Endothelial cell of umbilical vein (primary cell): ENCODE measurements around the gene MCM5.

Experiments
- EZH2 ChIP-seq: IDR thresholded peaks from 2 replicates; pipeline ENCODE4 v1.6.1; 2012; ENCODE audit warnings: borderline replicate concordance, low read depth, mild to moderate bottlenecking, moderate library complexity, low read length, inconsistent platforms; ENCODE audit not compliant: severe bottlenecking
- FOS ChIP-seq: IDR thresholded peaks from 2 replicates; pipeline ENCODE4 v1.6.1; 2011; ENCODE audit warnings: mild to moderate bottlenecking, low read length, moderate library complexity, borderline replicate concordance; ENCODE audit not compliant: insufficient read depth
- GATA2 ChIP-seq: IDR thresholded peaks from 2 replicates; pipeline ENCODE4 v1.7.0; 2011; ENCODE audit warnings: low read depth, mild to moderate bottlenecking, moderate library complexity, mixed read lengths, low read length; ENCODE audit not compliant: insufficient read length, insufficient read depth
- JUN ChIP-seq: IDR thresholded peaks from 2 replicates; pipeline ENCODE4 v1.6.1; 2011; ENCODE audit warnings: borderline replicate concordance, low read depth; ENCODE audit not compliant: insufficient read length, insufficient read depth
- MYC ChIP-seq: IDR thresholded peaks from one replicate; pipeline ENCODE4 v1.6.1; 2011; ENCODE audit warnings: mild to moderate bottlenecking, low read depth, low read length
- POLR2A ChIP-seq: IDR thresholded peaks from 2 replicates; pipeline ENCODE4 v1.6.1; 2012; ENCODE audit warnings: low read depth, mild to moderate bottlenecking, control low read depth, low read length
- POLR2AphosphoS5 ChIP-seq: IDR thresholded peaks from 2 replicates; pipeline ENCODE4 v1.6.1; 2012; ENCODE audit warnings: low read depth, mild to moderate bottlenecking, control low read depth, low read length, moderate library complexity; ENCODE audit not compliant: insufficient read depth
- TF ChIP-seq, protein P1 (sequence below), 2 donors: IDR thresholded peaks; 1 replicate in 1 of 2; 2 replicates in 1 of 2; pipeline ENCODE4 v1.5.1; 2011; ENCODE audit warnings: low read length in 2 of 2, mild to moderate bottlenecking in 2 of 2, moderate library complexity in 2 of 2, control low read depth in 1 of 2, inconsistent platforms in 1 of 2, low read depth in 1 of 2; ENCODE audit not compliant: insufficient read depth in 1 of 2; ENCODE audit errors: extremely low read depth in 1 of 2
- TF ChIP-seq, protein P2 (sequence below): IDR thresholded peaks from 2 replicates; pipeline ENCODE4 v1.6.1; 2011; ENCODE audit not compliant: insufficient read depth, insufficient read length

DNA sequence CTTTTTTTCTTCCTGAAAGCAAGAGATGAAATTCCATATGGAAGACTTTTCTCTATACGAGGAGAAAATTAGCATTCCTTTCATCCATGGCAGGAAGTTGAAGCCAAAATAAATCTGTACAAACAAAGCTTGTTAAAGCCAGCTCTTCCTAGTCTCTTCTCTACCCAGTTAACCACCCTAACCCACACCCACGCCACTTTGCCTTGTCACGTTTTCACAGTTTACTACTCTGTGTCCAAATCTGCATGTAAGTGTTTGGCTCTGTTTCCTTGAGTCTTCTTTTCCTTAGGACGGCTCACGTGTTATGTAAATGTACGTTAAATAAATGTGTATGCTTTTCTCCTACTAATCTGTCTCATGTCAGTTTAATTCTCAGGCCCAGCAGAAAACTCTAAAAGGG is 26.2 kb upstream of the MCM5 start:
- TF ChIP-seq POLR2AphosphoS5 (no peak), POLR2A (no peak), FOS (no peak), EZH2 (no peak), JUN (no peak), GATA2 (no peak), MYC (no peak)
- TF ChIP-seq, protein P1, sequence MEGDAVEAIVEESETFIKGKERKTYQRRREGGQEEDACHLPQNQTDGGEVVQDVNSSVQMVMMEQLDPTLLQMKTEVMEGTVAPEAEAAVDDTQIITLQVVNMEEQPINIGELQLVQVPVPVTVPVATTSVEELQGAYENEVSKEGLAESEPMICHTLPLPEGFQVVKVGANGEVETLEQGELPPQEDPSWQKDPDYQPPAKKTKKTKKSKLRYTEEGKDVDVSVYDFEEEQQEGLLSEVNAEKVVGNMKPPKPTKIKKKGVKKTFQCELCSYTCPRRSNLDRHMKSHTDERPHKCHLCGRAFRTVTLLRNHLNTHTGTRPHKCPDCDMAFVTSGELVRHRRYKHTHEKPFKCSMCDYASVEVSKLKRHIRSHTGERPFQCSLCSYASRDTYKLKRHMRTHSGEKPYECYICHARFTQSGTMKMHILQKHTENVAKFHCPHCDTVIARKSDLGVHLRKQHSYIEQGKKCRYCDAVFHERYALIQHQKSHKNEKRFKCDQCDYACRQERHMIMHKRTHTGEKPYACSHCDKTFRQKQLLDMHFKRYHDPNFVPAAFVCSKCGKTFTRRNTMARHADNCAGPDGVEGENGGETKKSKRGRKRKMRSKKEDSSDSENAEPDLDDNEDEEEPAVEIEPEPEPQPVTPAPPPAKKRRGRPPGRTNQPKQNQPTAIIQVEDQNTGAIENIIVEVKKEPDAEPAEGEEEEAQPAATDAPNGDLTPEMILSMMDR (IDR thresholded peaks at IDR 0.05; ENCODE audit: extremely low read depth in 1 of 2, insufficient read depth in 1 of 2, low read depth in 1 of 2, low read length in 2 of 2) = no peak
- TF ChIP-seq, protein P2, sequence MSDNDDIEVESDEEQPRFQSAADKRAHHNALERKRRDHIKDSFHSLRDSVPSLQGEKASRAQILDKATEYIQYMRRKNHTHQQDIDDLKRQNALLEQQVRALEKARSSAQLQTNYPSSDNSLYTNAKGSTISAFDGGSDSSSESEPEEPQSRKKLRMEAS = no peak
